ENCODE measurements around the gene FKBP4. TPM values are rescaled to one million over a fixed set of nuclear protein-coding genes. Genes with fewer than 3 reads are reported as not detected.

FKBP4 gene
- total RNA-seq, 1 donor from 2014 or later = 56.2 TPM

DNA sequence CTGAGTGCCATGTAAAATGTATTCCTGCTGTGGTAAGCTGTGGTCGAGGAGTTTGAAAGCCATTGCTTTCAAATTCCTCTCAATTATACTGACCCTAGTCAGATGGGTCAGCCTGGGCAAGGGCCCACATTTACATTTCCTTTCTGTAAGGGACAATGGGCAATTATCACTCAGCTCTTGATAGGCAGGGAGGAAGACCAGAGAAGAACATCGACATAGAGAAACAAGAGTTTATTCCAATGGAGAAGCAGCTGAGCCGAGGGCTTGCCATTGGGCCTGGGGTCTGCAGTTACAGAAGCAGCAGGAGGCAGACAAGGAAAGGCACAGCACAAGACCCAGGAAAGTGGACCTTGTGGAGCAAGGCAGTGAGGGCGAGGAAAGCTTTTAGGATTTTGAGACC, 30.4 kb downstream of the FKBP4 start:
- TF ChIP-seq, protein P1, sequence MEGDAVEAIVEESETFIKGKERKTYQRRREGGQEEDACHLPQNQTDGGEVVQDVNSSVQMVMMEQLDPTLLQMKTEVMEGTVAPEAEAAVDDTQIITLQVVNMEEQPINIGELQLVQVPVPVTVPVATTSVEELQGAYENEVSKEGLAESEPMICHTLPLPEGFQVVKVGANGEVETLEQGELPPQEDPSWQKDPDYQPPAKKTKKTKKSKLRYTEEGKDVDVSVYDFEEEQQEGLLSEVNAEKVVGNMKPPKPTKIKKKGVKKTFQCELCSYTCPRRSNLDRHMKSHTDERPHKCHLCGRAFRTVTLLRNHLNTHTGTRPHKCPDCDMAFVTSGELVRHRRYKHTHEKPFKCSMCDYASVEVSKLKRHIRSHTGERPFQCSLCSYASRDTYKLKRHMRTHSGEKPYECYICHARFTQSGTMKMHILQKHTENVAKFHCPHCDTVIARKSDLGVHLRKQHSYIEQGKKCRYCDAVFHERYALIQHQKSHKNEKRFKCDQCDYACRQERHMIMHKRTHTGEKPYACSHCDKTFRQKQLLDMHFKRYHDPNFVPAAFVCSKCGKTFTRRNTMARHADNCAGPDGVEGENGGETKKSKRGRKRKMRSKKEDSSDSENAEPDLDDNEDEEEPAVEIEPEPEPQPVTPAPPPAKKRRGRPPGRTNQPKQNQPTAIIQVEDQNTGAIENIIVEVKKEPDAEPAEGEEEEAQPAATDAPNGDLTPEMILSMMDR (IDR thresholded peaks at IDR 0.05) = no peak
- H3K27me3 Mint-ChIP-seq (ENCODE audit: low read depth) = no peaks in the 10 kb centered on the region
- H3K27ac Mint-ChIP-seq (ENCODE audit: unreplicated experiment) = no peak overlapping the region
- no peaks in the 10 kb centered on the region for H3K4me1 Mint-ChIP-seq (ENCODE audit: low read depth)
- DNase-seq (ENCODE audit: low spot score) = no peak
- H3K36me3 Mint-ChIP-seq (ENCODE audit: low read depth) = peaks cover 51% of the 10 kb centered on the region
- no peak overlapping the region for H3K4me3 Mint-ChIP-seq (ENCODE audit: unreplicated experiment)
- H3K9me3 Mint-ChIP-seq (ENCODE audit: low read depth) = no peaks in the 10 kb centered on the region

DNA sequence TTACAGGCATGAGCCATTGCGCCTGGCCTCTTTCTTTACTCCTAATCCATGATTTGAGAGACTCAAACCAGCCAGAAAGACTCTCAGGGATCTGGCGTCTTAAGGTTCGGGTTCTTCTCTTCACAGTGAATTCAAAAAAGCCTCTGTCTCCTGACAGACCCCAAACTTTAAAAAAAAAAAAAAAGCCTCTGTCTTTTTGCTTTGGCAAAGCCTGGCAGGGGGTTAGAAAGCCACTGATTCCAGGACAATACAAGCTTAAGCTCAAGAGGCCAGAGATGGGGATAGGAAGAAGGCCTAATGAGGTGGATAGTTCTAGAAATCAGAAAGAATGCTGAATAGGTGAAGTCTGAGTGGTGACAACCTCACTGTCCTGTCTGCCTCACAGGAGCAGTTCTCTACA, 31.3 kb downstream of the FKBP4 start:
- Mint-ChIP-seq H3K36me3 (ENCODE audit: low read depth) (peaks cover 51% of the 10 kb centered on the region), H3K9me3 (ENCODE audit: low read depth) (no peaks in the 10 kb centered on the region), H3K27ac (ENCODE audit: unreplicated experiment) (no peak overlapping the region)

DNA sequence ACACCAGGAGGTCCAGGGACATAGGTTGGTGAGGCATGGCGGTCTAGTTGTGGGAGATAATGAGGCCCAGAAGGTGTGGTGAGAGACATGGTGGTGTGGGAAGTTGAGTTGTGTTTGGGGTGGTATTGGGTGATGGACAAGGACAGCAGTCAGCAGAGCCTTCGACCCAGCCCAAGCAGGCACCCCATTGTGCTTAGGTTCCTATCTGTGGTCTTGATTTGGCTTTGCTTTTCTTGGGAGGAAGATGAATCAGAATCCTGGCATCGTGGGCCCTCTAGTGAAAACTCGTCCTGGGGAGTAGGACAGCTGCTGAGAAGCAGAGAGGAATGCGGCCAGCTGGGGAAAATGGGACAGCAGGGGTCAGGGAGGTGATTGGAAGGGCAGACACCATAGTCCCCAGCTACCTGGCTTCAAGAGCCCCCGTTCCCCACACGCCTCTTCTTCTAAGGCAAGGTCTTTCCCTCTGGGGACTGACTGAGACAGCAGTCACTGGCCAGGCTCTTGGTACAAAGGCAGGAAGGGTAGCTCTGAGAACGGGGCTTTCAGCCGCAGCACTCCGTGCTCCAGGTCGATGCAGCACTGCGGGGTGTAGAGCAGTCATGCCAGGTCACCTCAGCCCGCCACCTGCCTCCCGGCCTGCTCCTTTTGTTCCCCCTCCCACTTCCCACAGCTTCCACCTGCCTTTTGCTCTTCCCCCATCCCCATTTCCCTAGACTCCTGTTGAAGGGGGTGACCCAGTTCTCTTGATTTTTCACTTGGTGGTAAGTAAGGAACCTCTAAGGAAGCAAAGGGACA, 32.1 kb downstream of the FKBP4 start:
- Mint-ChIP-seq H3K4me1 (ENCODE audit: low read depth) (no peaks in the 10 kb centered on the region), H3K4me3 (ENCODE audit: unreplicated experiment) (no peak overlapping the region), H3K36me3 (ENCODE audit: low read depth) (peaks cover 48% of the 10 kb centered on the region), H3K27me3 (ENCODE audit: low read depth) (no peaks in the 10 kb centered on the region), H3K27ac (ENCODE audit: unreplicated experiment) (no peak overlapping the region), H3K9me3 (ENCODE audit: low read depth) (no peaks in the 10 kb centered on the region)
- DNase-seq (ENCODE audit: low spot score) = no peak
- TF ChIP-seq, protein P1 (IDR thresholded peaks at IDR 0.05) = no peak

More for the DNA sequence above, 31.3 kb downstream of the FKBP4 start:
- TF ChIP-seq, protein P1 (IDR thresholded peaks at IDR 0.05) = no peak
- Mint-ChIP-seq H3K27me3 (ENCODE audit: low read depth) (no peaks in the 10 kb centered on the region), H3K4me3 (ENCODE audit: unreplicated experiment) (no peak overlapping the region), H3K4me1 (ENCODE audit: low read depth) (no peaks in the 10 kb centered on the region)
- DNase-seq (ENCODE audit: low spot score) = no peak

DNA sequence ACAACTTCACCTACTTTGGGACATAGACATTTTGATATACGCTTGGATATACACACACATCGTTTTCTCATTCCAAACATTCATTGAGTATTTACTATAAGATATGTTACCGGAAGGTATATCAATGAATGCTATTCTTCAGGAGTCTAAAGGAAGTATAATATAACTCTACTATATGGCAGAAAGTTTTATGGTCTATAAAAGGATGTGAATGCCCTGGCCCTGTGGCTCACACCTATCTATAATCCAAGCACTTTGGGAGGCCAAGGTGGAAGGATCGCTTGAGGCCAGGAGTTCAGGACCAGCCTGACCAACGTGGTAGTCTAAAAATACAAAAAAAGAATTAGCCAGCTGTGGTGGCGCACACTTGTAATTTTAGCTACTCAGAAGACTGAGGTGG, 34.5 kb downstream of the FKBP4 start:
- TF ChIP-seq, protein P1 (IDR thresholded peaks at IDR 0.05) = no peak
- Mint-ChIP-seq H3K4me3 (ENCODE audit: unreplicated experiment) (no peak overlapping the region), H3K27me3 (ENCODE audit: low read depth) (no peaks in the 10 kb centered on the region), H3K27ac (ENCODE audit: unreplicated experiment) (no peak overlapping the region), H3K4me1 (ENCODE audit: low read depth) (peaks cover 12% of the 10 kb centered on the region), H3K36me3 (ENCODE audit: low read depth) (peaks cover 32% of the 10 kb centered on the region), H3K9me3 (ENCODE audit: low read depth) (no peaks in the 10 kb centered on the region)
- no peak for DNase-seq (ENCODE audit: low spot score)

DNA sequence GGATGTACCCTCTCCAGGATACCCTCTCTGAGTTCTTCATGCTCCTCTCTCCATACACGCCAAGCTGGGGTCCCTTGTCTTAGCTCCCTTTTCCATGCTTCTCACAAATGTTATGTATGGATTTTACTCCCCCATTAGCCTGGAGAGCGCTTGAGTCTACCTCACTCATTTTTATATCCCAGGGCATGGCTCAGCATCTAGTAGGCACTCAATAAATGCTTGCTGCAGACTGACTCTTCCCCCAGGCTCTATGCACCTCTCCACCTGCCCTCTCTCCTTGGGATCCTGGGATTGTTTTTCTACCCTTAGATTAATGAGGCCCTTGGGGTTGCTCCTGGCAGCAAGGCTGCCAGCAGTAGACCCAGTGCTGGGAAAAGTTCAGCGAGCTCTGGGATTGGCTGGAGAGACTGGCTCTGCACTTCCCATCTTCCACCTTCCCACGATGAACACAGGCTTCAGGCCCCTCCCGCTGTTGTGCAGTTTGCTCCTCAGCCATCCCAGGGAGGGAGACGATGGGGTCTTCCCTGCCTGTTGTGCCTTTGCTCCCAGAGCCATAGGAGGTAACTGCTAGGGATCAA, 37.9 kb downstream of the FKBP4 start:
- TF ChIP-seq, protein P1 (IDR thresholded peaks at IDR 0.05) = no peak
- H3K27me3 Mint-ChIP-seq (ENCODE audit: low read depth) = no peaks in the 10 kb centered on the region
- H3K36me3 Mint-ChIP-seq (ENCODE audit: low read depth) = peaks cover 15% of the 10 kb centered on the region
- peaks cover 26% of the 10 kb centered on the region for H3K4me1 Mint-ChIP-seq (ENCODE audit: low read depth)
- H3K9me3 Mint-ChIP-seq (ENCODE audit: low read depth) = no peaks in the 10 kb centered on the region
- no peak overlapping the region for H3K27ac Mint-ChIP-seq (ENCODE audit: unreplicated experiment)
- DNase-seq (ENCODE audit: low spot score) = no peak
- no peak overlapping the region for H3K4me3 Mint-ChIP-seq (ENCODE audit: unreplicated experiment)
